Liver (tissue), 9 donors: ENCODE measurements around the gene COX10. TPM values are rescaled to one million over a fixed set of nuclear protein-coding genes. Genes with fewer than 3 reads are reported as not detected.
"Not testable (repeated sequence)": the region's sequence is repeated elsewhere in the genome, so short reads cannot be mapped to it uniquely, and the experiment has no call there.

Experiments
- DNase-seq: peaks from one replicate; pipeline ENCODE4 v3.0.0-alpha.2; 2017; ENCODE audit warnings: low spot score
- H3K27ac ChIP-seq, 2 donors: one replicate each; pipeline ENCODE4 v1.7.0; 2013; ENCODE audit warnings: inconsistent platforms in 2 of 2, low read length in 2 of 2, control low read depth in 1 of 2, low read depth in 1 of 2, mild to moderate bottlenecking in 1 of 2
- H3K27me3 ChIP-seq, 4 donors: one replicate each; pipeline versions ENCODE4 v1.6.1 to v1.7.0; 2013; ENCODE audit warnings: low read length in 3 of 4, inconsistent platforms in 1 of 4, mild to moderate bottlenecking in 1 of 4, moderate library complexity in 1 of 4; ENCODE audit not compliant: control insufficient read depth in 4 of 4, insufficient read depth in 4 of 4
- H3K36me3 ChIP-seq, 4 donors: one replicate each; pipeline versions ENCODE4 v1.6.1 to v1.7.0; 2013; ENCODE audit warnings: low read length in 3 of 4, mild to moderate bottlenecking in 3 of 4, low read depth in 1 of 4, moderate library complexity in 1 of 4; ENCODE audit not compliant: control insufficient read depth in 4 of 4, insufficient read depth in 3 of 4
- H3K4me1 ChIP-seq, 4 donors: one replicate each; pipeline versions ENCODE4 v1.6.1 to v1.7.0; 2013; ENCODE audit warnings: low read length in 3 of 4, mild to moderate bottlenecking in 3 of 4, moderate library complexity in 1 of 4; ENCODE audit not compliant: control insufficient read depth in 4 of 4, insufficient read depth in 4 of 4
- H3K4me3 ChIP-seq, 3 donors: one replicate each; pipeline versions ENCODE4 v1.6.1 to v1.7.0; 2013; ENCODE audit warnings: low read length in 3 of 3, control low read depth in 1 of 3, low read depth in 1 of 3, mild to moderate bottlenecking in 1 of 3
- H3K9ac ChIP-seq, 2 donors: one replicate each; pipeline ENCODE4 v1.7.0; 2013; ENCODE audit warnings: low read length in 2 of 2, mild to moderate bottlenecking in 2 of 2, moderate library complexity in 2 of 2, control low read depth in 1 of 2, low read depth in 1 of 2
- H3K9me3 ChIP-seq, 4 donors: one replicate each; pipeline versions ENCODE4 v1.6.1 to v1.7.0; 2013; ENCODE audit warnings: low read length in 3 of 4; ENCODE audit not compliant: control insufficient read depth in 4 of 4
- FOXA1 ChIP-seq: IDR thresholded peaks from 2 replicates; pipeline ENCODE4 v1.6.1; 2016; ENCODE audit warnings: antibody characterized with exemption
- FOXA2 ChIP-seq: IDR thresholded peaks from 2 replicates; pipeline ENCODE4 v1.6.1; 2016; ENCODE audit warnings: antibody characterized with exemption
- GABPA ChIP-seq, 2 donors: IDR thresholded peaks in 1 of 2; conservative IDR thresholded peaks in 1 of 2; 2 replicates each; pipeline ENCODE4 v1.6.1; 2016; ENCODE audit warnings: antibody characterized with exemption in 2 of 2, mild to moderate bottlenecking in 1 of 2, moderate library complexity in 1 of 2
- HNF4A ChIP-seq, 2 donors: conservative IDR thresholded peaks; 2 replicates each; pipeline ENCODE4 v1.6.1; 2016; ENCODE audit warnings: antibody characterized with exemption in 2 of 2, mild to moderate bottlenecking in 2 of 2
- HNF4G ChIP-seq: IDR thresholded peaks from 2 replicates; pipeline ENCODE4 v1.6.1; 2016; ENCODE audit warnings: antibody characterized with exemption
- JUND ChIP-seq, 2 donors: IDR thresholded peaks; 2 replicates each; pipeline ENCODE4 v1.6.1; 2016; ENCODE audit warnings: antibody characterized with exemption in 2 of 2
- MAX ChIP-seq: IDR thresholded peaks from 2 replicates; pipeline ENCODE4 v1.6.1; 2016; ENCODE audit warnings: antibody characterized with exemption
- NR2F2 ChIP-seq: IDR thresholded peaks from 2 replicates; pipeline ENCODE4 v1.6.1; 2016; ENCODE audit warnings: antibody characterized with exemption
- RAD21 ChIP-seq, 2 donors: IDR thresholded peaks; 2 replicates each; pipeline ENCODE4 v1.6.1; 2016; ENCODE audit warnings: antibody characterized with exemption in 2 of 2, mild to moderate bottlenecking in 2 of 2
- REST ChIP-seq: IDR thresholded peaks from 2 replicates; pipeline ENCODE4 v1.6.1; 2016; ENCODE audit warnings: antibody characterized with exemption, mild to moderate bottlenecking
- TAF1 ChIP-seq: conservative IDR thresholded peaks from 2 replicates; pipeline ENCODE4 v1.6.1; 2016; ENCODE audit warnings: antibody characterized with exemption, mild to moderate bottlenecking
- WGBS: extraction: QIAGEN DNeasy Blood & Tissue Kit; methylation state at CpG from one replicate; pipeline ENCODE4 v1.1.7; 2013; 5-methylcytosine and 5-hydroxymethylcytosine counted together
- polyA plus RNA-seq, 2 donors: library from polyadenylated mRNA; stranded (reverse) in 1 of 2; unstranded in 1 of 2; fragments of 200-250 nt in 1 of 2; fragments of >200 nt in 1 of 2; fragmentation: Nextera tagmentation in 1 of 2; extraction: Ambion mirVana in 1 of 2; gene quantifications; one replicate each; pipeline versions ENCODE4 v1.2.1 to v1.2.3, GENCODE V29; 2013 to 2015
- total RNA-seq, 2 donors: library from RNA; depleted of rRNA; stranded (reverse); fragments of >200 nt; gene quantifications; one replicate each; pipeline ENCODE4 v1.2.3, GENCODE V29; 2014
- TF ChIP-seq, protein P1 (sequence below): fragments of 150-350 bp; IDR thresholded peaks from 2 replicates; pipeline ENCODE4 v1.5.1; 2017; ENCODE audit warnings: improper control_type of control experiment, low read depth, low read length; ENCODE audit not compliant: missing input control
- donor health status: healthy.
- donor health status: healthy.
- donor health status: healthy.
- donor health status: healthy.
- donor health status: healthy.

Gene COX10
- total and polyA plus RNA-seq, 4 donors: 7.0 to 15.1 (median 8.7) TPM

- no peak for TF ChIP-seq REST
- no peak for TF ChIP-seq HNF4A (conservative IDR thresholded peaks at IDR 0.05)
Measured at GRCh38 chr17:14169287-14169686, 100.0 kb downstream of the COX10 start (continued).

- Histone ChIP-seq H3K4me3 (no peak overlapping the region), H3K36me3 (no peaks in the 10 kb centered on the region), H3K9ac (no peak overlapping the region), H3K27me3 (no peaks in the 10 kb centered on the region), H3K27ac (no peak overlapping the region), H3K4me1 (no peaks in the 10 kb centered on the region), H3K9me3 (peaks cover 0 to 4% (median 3%) of the 10 kb centered on the region in 4 donors)
- WGBS: 94% methylated on average over 1 of the region's 1 CpG
- DNase-seq: no peak
- no peak for TF ChIP-seq FOXA1
- no peak for TF ChIP-seq JUND (IDR thresholded peaks at IDR 0.05)
- TF ChIP-seq FOXA2: no peak
- no peak for TF ChIP-seq NR2F2
- no peak for TF ChIP-seq HNF4A (conservative IDR thresholded peaks at IDR 0.05)
- no peak for TF ChIP-seq HNF4G
- TF ChIP-seq REST: no peak
- no peak for TF ChIP-seq TAF1
- no peak for TF ChIP-seq MAX
- TF ChIP-seq, protein P1, sequence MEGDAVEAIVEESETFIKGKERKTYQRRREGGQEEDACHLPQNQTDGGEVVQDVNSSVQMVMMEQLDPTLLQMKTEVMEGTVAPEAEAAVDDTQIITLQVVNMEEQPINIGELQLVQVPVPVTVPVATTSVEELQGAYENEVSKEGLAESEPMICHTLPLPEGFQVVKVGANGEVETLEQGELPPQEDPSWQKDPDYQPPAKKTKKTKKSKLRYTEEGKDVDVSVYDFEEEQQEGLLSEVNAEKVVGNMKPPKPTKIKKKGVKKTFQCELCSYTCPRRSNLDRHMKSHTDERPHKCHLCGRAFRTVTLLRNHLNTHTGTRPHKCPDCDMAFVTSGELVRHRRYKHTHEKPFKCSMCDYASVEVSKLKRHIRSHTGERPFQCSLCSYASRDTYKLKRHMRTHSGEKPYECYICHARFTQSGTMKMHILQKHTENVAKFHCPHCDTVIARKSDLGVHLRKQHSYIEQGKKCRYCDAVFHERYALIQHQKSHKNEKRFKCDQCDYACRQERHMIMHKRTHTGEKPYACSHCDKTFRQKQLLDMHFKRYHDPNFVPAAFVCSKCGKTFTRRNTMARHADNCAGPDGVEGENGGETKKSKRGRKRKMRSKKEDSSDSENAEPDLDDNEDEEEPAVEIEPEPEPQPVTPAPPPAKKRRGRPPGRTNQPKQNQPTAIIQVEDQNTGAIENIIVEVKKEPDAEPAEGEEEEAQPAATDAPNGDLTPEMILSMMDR: no peak
- no peak for TF ChIP-seq RAD21 (IDR thresholded peaks at IDR 0.05)
- no peak for TF ChIP-seq GABPA (IDR thresholded peaks at IDR 0.05 in 1 of 2, conservative IDR thresholded peaks at IDR 0.05 in 1 of 2)
Measured at GRCh38 chr17:14169901-14170300, 100.6 kb downstream of the COX10 start.

DNA sequence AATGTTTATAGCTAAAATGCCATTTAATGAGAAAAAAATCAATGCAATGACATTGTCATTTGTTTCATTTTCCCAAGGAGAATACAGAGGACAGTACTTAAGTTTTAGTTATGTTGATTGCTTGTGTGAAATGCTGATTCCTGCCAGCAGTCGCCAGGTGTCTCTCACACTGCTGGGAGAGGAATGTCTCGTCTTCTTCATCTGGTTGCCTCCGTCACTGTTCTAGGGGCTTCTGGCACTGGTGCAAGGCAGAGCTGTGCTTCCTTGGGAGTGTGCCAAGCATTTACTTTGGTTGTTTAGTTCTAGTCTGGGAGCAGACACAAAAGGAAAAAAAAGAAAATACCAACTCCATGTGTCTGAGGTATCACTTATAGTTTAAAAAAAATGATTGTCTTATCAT is 107.7 kb downstream of the COX10 start:
- 90% methylated on average over 3 of the region's 3 CpGs for WGBS
- H3K36me3 ChIP-seq, H3K27ac ChIP-seq, H3K9me3 ChIP-seq, H3K4me3 ChIP-seq, DNase-seq, H3K9ac ChIP-seq, H3K27me3 ChIP-seq, H3K4me1 ChIP-seq: not testable (repeated sequence)

DNA sequence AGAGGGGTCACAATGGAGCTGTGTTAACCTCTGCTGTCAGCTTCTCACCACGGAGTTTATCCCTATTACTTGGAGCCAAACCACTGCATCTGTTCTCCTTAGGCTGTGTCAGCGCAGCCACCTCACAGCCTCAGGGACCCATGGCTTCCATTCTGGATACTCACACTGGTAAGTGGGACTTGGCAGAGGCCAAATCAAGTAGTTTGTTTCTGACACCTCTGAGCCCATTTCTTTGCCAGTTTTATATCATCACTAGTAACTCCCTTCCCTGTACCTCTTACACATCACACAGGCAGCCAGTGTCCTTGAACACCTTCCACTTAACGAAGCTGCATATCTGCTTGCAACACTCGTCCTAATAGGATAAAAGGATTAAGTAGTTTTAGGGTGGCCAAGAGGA is 108.5 kb downstream of the COX10 start:
- not testable (repeated sequence) for DNase-seq, H3K9ac ChIP-seq, H3K27ac ChIP-seq, H3K4me3 ChIP-seq, H3K36me3 ChIP-seq, H3K9me3 ChIP-seq, H3K4me1 ChIP-seq, H3K27me3 ChIP-seq
- 92% methylated on average over 1 of the region's 4 CpGs for WGBS

DNA sequence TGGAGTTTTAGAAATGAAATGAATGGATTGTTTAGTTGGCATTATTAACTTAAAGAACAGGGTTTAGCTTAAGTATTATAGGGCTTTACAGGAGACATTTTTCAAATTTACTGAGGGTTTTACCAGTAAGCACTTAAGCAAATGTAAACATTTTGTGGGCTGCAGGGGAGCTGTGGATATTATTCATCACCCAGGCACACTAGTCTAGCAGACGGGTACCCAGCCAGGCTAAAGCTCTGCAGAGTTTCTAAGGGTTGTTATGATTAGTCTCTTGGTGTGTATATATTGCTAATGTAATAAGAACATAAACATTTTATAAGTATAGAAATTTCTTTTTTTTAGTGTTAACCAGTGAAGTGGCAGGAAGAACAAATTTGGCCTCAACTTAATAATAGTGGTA is 110.6 kb downstream of the COX10 start:
- H3K9ac ChIP-seq, H3K27ac ChIP-seq, H3K36me3 ChIP-seq, H3K27me3 ChIP-seq, H3K4me1 ChIP-seq, DNase-seq, H3K4me3 ChIP-seq, H3K9me3 ChIP-seq: not testable (repeated sequence)
- WGBS: no CpG with 5 or more reads among the region's 1 CpG
